BE2C (cell line): ENCODE measurements around the gene ZCCHC8.
"Not testable (repeated sequence)": the region's sequence is repeated elsewhere in the genome, so short reads cannot be mapped to it uniquely, and the experiment has no call there.

Source experiments
- DNase-seq: peaks from one replicate; pipeline ENCODE4 v3.0.0-alpha.2; 2020
- H3K27me3 ChIP-seq: fragments of 250-450 bp; sonication (Bioruptor Pico); 2 replicates; pipeline ENCODE4 v1.5.1; 2020; ENCODE audit warnings: mild to moderate bottlenecking
- H3K36me3 ChIP-seq: fragments of 250-450 bp; sonication (Bioruptor Pico); 2 replicates; pipeline ENCODE4 v1.5.1; 2020; ENCODE audit warnings: mild to moderate bottlenecking
- H3K4me1 ChIP-seq: fragments of 250-450 bp; sonication (Bioruptor Pico); 2 replicates; pipeline ENCODE4 v1.5.1; 2020
- H3K4me3 ChIP-seq: 2 replicates; pipeline ENCODE4 v1.5.1; 2011; ENCODE audit warnings: low read depth, low read length
- H3K9me3 ChIP-seq: fragments of 250-450 bp; sonication (Bioruptor Pico); 2 replicates; pipeline ENCODE4 v1.5.1; 2020
- CTCF ChIP-seq: IDR thresholded peaks from 2 replicates; pipeline ENCODE4 v1.5.1; 2012; ENCODE audit warnings: mild to moderate bottlenecking, low read depth, low read length

ZCCHC8 gene

GRCh38 chr12:122437656-122438121, 63.0 kb downstream of the ZCCHC8 start:
- no peaks in the 10 kb centered on the region for H3K36me3 ChIP-seq
- no peak for TF ChIP-seq CTCF
- DNase-seq, result no peak

GRCh38 chr12:122435186-122435585, 65.5 kb downstream of the ZCCHC8 start:
- no peaks in the 10 kb centered on the region for H3K4me1 ChIP-seq
- H3K4me3 ChIP-seq, result no peak overlapping the region
- H3K36me3 ChIP-seq, result no peaks in the 10 kb centered on the region
- TF ChIP-seq CTCF, result no peak
- no peaks in the 10 kb centered on the region for H3K27me3 ChIP-seq
- DNase-seq, result no peak
- H3K9me3 ChIP-seq, result no peaks in the 10 kb centered on the region

More at GRCh38 chr12:122437656-122438121, 63.0 kb downstream of the ZCCHC8 start:
- Histone ChIP-seq H3K27me3 (no peaks in the 10 kb centered on the region), H3K9me3 (no peaks in the 10 kb centered on the region), H3K4me1 (no peaks in the 10 kb centered on the region), H3K4me3 (no peak overlapping the region)

- H3K4me1 ChIP-seq, H3K9me3 ChIP-seq, H3K36me3 ChIP-seq, H3K4me3 ChIP-seq, DNase-seq, H3K27me3 ChIP-seq: not testable (repeated sequence)
Observed at GRCh38 chr12:122429043-122429442, 71.7 kb downstream of the ZCCHC8 start.

- TF ChIP-seq CTCF, result no peak
- no peak for DNase-seq
- H3K27me3 ChIP-seq, result no peaks in the 10 kb centered on the region
- no peaks in the 10 kb centered on the region for H3K36me3 ChIP-seq
- H3K9me3 ChIP-seq, result no peaks in the 10 kb centered on the region
- H3K4me1 ChIP-seq, result peaks cover 3% of the 10 kb centered on the region; the same call in 1 of the 2 replicates
- no peak overlapping the region for H3K4me3 ChIP-seq
Observed at GRCh38 chr12:122427403-122427802, 73.3 kb downstream of the ZCCHC8 start.

- TF ChIP-seq CTCF, result no peak
- H3K36me3 ChIP-seq, result no peaks in the 10 kb centered on the region
- H3K9me3 ChIP-seq, result no peaks in the 10 kb centered on the region
- H3K4me3 ChIP-seq, result peak overlapping the region; percentile 78
- no peaks in the 10 kb centered on the region for H3K27me3 ChIP-seq
- H3K4me1 ChIP-seq, result peaks cover 3% of the 10 kb centered on the region; the same call in 1 of the 2 replicates
- DNase-seq, result peak; percentile 44
Observed at GRCh38 chr12:122423258-122424165, 77.2 kb downstream of the ZCCHC8 start.

GRCh38 chr12:122422730-122423257, 77.9 kb downstream of the ZCCHC8 start:
- Histone ChIP-seq H3K4me3 (peak overlapping the region; percentile 78), H3K9me3 (no peaks in the 10 kb centered on the region), H3K27me3 (no peaks in the 10 kb centered on the region), H3K4me1 (peaks cover 3% of the 10 kb centered on the region; the same call in 1 of the 2 replicates), H3K36me3 (no peaks in the 10 kb centered on the region)
- TF ChIP-seq CTCF, result no peak
- no peak for DNase-seq
